ENCODE measurements around the gene CLDN9.

Gene CLDN9

DNA sequence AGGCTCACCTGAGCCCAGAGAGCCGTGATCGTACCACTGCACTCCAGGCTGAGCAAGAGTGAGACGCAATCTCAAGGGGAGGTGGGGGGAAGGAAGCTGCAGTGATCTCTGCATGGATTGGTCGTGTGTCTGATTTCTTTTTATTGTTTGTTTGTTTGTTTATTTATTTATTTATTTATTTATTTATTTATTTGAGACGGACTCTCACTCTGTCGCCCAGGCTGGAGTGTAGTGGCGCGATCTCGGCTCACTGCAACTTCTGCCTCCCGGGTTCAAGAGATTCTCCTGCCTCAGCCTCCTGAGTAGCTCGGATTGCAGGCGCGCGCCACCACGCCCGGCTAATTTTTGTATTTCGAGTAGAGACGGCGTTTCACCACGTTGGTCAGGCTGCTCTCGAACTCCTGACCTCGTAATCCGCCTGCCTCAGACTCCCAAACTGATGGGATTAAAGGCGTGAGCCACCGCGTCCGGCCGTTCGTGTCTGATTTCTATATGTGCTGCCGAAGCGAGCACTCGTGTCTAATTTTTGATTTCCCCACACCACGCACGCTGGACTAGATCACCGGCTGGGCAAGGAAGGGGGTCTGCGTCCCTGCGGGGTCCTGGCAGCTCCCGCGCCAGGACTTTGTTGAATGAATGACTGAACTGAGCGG, 7.0 kb downstream of the CLDN9 start:
- no peak for DNase-seq (ENCODE audit: low read depth)

DNA sequence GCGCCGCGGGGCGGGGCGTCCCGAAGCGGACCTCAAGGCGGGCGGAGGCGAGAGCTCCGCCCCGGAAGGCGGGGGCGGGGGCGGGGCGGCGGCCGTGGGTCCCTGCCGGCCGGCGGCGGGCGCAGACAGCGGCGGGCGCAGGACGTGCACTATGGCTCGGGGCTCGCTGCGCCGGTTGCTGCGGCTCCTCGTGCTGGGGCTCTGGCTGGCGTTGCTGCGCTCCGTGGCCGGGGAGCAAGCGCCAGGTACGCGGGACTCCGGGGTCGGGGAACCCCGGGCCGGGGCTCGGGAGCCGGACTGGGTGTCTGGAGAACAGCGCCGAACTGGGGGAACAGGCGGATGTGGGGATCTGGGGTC, 7.5 kb downstream of the CLDN9 start, which contains the start of gene TNFRSF12A:
TNFRSF12A (plus strand) TSS at position 122 of the 357 bp plus-strand sequence; CDS start at position 152, 30 bp downstream.
- peak; percentile 51 for DNase-seq (ENCODE audit: low read depth)

DNA sequence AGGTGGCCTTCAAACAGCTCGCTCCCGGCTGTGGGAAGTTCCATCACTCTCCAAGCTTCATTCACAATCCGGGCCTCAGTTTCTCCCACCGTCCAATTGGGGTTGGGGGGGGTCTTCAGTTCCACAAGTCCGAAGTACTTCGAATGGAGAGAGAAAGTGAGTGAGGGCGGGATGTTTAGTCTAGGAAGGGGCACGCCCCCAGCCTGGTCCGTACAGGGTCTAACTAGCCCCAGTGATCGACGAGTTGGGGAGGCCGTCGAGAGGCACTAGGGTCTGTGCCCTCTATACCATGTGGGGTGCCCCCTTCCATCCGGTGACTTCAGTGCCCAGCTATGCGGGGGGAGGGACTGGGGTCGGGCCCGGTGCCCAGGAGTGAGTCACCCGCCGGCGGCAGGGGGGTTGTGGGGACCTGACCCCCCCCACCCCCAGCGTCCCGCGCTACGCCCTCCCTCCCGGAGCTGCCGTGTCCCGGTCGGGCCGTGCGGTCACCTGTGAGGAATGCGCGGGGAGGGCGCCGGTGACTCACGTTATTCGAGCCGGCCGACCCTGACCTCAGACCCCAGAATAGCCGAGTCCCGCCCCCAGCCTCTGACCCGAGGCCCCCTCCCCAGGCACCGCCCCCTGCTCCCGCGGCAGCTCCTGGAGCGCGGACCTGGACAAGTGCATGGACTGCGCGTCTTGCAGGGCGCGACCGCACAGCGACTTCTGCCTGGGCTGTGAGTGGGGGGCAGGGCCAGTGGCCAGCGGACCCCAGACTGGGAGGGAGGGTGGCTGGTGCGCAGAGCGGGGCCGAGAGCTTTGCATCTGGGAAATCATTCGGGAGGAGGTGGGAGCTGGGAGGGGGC, 8.1 kb downstream of the CLDN9 start:
- peak; percentile 84 for DNase-seq (ENCODE audit: low read depth)

DNA sequence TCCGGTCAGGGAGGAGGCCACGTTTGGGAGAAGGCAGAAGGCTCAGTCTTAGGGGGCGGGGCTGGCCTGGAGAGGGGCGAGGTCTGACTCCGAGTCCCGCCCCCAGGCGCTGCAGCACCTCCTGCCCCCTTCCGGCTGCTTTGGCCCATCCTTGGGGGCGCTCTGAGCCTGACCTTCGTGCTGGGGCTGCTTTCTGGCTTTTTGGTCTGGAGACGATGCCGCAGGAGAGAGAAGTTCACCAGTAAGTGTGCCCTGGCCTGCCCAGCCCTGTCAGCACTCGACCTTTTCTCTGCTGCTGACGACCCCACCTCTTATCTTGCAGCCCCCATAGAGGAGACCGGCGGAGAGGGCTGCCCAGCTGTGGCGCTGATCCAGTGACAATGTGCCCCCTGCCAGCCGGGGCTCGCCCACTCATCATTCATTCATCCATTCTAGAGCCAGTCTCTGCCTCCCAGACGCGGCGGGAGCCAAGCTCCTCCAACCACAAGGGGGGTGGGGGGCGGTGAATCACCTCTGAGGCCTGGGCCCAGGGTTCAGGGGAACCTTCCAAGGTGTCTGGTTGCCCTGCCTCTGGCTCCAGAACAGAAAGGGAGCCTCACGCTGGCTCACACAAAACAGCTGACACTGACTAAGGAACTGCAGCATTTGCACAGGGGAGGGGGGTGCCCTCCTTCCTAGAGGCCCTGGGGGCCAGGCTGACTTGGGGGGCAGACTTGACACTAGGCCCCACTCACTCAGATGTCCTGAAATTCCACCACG, 8.9 kb downstream of the CLDN9 start:
- peak; percentile 94 for DNase-seq (ENCODE audit: low read depth)

DNA sequence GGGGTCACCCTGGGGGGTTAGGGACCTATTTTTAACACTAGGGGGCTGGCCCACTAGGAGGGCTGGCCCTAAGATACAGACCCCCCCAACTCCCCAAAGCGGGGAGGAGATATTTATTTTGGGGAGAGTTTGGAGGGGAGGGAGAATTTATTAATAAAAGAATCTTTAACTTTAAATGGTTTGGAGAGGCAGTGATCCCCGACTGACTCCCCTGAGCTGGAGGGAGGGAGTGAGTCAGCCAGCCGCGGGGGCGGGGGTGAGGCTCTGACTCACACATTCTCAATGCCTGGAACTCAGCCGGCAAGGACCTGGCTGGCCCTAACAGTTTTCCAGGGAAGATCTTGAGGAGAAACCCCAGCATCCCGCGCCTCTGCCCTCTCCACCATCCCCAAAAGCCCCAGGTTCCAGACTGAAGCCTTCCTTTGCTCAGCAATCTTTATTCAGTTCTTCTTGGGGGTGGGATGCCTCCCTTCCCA, 9.5 kb downstream of the CLDN9 start:
- peak; percentile 95 for DNase-seq (ENCODE audit: low read depth)

DNA sequence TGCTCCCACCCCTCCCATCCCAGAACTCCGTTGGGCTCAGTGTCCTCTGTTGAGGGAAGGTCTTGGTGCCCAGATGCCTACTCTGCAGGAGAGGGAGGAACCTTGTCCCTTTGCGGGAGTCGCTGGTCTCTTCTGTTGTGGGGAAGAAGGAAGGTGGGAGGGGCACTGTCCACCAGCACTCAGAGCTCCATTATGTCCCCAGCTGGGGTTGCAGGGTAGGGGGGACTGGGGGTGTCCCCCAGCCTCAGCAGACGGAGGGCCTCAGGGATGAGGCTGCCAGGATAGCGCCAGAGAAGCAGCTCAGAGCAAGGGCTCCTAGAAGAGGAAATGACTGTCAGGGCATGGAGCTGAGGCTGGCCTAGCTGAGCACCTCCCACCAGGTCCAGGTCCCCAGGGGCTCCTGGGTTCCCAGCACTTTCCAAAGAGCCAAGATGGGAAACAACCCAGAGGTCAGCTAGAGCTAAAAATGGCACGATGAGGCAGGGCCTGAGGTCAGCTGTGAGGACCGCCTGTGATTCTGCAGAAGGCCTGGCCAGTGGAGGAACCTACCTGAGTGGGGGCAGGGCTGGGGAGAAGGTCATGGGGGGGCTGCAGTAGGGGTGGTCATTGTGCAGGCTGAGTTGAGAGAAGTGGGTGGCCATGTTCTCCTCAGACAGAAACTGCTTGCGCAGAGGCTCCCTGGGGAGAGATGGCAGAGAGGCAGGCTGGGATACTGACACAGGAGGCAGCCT, 10.1 kb downstream of the CLDN9 start:
- DNase-seq (ENCODE audit: low read depth) = no peak

DNA sequence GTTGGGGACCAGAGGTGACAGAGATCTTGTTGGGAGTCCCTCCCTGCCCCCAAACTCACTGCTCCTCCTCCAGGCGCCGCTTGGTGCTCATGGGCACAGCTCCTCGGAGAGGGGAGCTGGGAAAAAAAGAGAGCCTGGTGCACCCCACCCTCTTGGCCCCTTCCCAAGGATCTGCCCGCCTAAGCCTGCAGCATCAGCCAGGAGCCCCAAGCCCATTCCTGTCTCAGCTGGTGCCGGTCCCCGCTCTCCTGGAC, 10.6 kb downstream of the CLDN9 start:
- peak; percentile 60 for DNase-seq (ENCODE audit: low read depth)

DNA sequence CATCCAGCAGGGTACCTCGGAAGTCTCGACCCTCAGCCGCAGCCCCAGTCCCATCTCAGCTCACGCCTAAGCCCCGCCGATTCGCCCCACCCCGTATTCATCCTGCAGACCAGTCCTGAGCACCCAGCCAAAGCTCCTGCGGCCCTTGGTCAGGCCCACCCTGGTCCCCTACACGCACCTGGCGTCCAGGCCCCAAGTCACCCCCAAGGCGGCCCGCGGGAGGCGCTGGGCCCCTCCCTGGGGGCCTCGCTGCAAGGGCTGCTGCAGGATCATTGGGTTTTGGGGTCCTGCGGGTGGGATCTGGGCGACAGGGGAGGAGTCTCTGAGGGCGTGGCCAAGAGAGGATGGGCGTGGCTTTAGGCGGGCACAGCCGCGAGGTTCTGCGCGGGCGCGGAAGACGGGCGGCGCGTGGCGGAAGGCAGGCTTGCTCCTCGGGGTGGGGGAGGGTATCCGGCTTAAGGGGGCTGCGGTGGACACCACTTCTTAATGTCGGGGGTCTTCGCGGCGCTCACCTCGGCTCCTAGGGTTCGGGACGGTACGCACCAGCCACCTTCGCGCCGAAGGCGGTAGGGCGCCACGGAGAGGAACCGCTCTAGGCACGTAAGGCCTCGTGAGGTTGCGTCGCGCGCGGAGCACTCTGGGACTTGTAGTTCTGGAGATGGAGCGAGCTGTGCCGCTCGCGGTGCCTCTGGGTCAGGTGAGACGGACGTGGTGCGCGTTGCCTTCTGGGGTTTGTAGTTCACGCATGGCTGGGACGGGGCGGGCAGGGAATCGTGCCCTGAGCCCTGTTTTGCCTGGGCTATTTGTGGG, 11.2 kb downstream of the CLDN9 start, which contains the start of the genes HCFC1R1 and THOC6:
HCFC1R1 (minus strand) TSS at position 274 of the 810 bp plus-strand sequence; CDS start at position 273, 1 bp downstream.
THOC6 (plus strand) TSS at position 367 of the 810 bp plus-strand sequence; CDS start at position 659, 292 bp downstream.
- DNase-seq (ENCODE audit: low read depth) = peak; percentile 97

DNA sequence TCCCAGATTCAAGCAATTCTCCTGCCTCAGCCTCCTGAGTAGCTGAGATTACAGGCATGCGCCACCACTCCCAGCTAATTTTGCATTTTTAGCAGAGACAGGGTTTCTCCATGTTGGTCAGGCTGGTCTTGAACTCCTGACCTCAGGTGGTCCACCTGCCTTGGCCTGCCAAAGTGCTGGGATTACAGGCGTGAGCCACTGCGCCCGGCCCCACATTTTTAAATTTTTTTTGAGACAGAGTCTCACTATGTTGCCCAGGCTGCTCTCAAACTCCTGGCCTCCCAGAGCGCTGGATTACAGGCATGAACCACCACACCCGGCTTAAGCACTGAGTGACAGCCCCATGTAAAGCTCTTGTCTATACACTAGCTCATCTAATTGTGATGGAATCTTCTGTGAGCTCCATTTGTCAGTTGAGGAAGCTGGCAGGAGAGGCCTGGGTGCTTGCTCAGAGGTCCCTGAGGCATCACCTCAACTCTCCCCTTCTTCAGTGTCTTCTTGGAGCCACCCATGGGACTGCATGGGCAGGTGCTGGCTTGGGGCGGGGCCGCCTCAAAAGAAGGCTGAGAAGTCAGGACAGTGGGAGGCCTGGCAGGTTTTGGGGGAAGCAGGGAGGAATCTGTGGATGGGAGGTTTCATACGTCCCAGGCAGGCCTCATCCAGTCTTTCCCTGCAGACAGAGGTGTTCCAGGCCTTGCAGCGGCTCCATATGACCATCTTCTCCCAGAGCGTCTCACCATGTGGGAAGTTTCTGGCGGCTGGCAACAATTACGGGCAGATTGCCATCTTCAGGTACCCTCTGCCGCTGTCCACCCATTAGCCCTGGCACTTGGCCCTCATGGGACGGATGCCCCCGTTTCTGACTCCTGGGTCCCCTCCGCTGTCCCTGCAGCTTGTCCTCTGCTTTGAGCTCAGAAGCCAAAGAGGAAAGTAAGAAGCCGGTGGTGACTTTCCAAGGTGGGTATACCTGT, 12.6 kb downstream of the CLDN9 start:
- no peak for DNase-seq (ENCODE audit: low read depth)

DNA sequence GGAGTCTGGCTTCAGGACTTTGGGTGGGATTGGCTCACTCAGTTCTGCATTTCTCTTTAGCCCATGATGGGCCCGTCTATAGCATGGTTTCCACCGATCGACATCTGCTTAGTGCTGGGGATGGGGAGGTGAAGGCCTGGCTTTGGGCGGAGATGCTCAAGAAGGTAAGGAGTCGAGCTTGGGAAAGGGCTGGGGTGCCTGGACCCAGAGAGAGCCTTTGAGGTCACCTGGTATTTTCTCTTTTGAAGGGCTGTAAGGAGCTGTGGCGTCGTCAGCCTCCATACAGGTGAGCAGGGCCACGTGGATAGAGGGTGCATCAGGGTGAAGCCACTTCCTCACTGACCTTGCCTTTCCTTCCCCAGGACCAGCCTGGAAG, 13.3 kb downstream of the CLDN9 start:
- DNase-seq (ENCODE audit: low read depth) = no peak

DNA sequence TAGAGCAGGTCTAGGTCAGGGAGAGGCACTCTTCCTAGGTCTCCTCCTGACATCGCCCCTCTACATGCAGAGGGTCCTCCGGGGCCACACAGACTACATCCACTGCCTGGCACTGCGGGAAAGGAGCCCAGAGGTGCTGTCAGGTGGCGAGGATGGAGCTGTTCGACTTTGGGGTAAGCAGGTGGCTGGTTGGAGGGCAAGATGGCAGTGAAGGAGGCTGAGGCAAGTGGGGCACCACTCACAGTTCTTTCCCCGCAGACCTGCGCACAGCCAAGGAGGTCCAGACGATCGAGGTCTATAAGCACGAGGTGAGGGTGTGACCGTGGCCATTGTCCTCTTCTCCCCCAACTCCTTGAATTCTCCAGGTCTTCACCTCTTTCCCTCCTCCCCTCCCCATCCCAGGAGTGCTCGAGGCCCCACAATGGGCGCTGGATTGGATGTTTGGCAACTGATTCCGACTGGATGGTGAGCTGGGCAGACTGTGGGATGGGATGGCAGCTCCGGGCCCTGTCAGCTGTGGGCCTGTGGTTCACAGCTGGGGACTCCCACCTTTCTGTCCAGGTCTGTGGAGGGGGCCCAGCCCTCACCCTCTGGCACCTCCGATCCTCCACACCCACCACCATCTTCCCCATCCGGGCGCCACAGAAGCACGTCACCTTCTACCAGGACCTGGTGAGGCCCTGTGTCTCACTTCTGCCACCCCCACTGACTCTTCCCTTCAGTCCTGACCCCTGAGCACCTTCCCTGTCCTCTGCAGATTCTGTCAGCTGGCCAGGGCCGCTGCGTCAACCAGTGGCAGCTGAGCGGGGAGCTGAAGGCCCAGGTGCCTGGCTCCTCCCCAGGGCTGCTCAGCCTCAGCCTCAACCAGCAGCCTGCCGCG, 14.1 kb downstream of the CLDN9 start:
- DNase-seq (ENCODE audit: low read depth) = no peak

DNA sequence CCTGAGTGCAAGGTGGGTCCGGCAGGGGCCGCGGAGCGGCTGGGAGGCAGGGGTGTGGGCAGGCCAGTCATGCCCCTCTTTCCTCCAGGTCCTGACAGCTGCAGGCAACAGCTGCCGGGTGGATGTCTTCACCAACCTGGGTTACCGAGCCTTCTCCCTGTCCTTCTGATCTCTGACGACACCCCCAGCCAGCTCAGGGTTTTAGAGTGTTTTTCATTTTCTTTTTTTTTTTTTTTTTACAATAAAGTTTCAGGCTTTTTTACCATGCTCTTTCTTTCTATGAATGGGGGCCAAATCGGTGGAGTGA, 14.7 kb downstream of the CLDN9 start:
- no peak for DNase-seq (ENCODE audit: low read depth)

DNA sequence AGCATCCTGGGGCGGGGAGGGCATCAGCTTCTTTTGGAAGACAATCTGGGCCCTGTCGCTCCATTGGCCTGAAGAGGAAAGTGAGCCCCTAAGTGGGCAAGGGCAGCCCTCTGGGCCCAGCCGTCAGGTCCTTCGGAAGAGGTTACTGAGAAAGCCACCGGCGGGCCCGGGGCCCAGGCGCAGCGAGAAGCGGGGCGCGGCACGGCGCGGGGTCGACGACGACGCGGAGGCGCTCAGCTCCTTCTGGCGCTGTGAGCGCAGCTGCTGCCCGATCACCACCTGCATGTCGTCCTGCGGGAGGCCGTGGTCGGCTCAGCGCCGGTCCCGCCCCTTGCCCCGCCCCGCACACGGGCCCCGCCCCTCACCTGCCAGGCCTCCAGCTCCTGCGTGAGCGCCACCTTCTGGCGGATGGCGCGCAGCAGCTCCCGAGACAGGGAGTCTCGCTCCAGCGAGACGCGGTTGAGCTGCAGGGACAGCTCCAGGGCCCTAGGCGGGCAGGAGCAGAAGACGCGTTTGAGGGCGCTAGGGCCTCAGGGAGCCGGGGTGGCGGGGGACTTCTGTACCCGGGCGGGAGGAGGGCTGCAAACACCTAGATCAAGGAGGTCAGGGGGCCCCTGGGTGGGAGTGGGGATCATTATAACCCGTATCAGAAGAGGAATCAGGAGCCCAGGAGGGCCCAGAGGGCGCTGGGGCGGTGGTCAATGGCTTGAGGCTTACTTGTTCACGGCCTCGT, 15.4 kb downstream of the CLDN9 start:
- peak; percentile 59 for DNase-seq (ENCODE audit: low read depth)

DNA sequence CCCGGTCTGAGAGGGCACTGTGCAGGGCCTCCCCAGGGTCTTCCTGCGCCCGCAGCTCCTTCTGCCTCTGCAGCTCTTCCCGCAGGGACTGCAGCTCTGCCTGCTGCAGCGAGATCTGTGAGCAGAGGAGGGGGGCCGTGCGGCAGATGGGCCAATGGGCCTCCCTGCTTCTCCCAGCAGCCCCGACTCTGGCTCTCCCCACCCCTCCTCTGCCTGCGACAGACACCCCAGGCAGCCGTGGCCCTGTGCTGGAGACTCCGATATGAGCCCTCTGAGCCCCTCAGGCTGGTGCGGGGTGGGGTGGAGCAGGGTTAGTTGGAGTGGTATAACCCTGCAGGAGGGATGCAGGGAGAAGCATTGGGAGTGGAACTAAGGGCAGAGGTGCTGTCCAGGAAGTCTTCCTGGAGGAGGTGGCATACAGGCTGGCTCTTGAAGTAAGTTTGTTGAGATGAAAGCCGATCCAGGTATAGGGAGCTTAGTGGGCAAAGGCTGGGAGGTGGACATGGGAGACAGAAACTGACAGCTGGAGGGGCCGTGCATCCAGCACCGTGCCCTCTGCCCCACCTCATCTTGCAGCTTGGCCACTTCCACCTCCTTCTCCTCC, 16.1 kb downstream of the CLDN9 start:
- no peak for DNase-seq (ENCODE audit: low read depth)

DNA sequence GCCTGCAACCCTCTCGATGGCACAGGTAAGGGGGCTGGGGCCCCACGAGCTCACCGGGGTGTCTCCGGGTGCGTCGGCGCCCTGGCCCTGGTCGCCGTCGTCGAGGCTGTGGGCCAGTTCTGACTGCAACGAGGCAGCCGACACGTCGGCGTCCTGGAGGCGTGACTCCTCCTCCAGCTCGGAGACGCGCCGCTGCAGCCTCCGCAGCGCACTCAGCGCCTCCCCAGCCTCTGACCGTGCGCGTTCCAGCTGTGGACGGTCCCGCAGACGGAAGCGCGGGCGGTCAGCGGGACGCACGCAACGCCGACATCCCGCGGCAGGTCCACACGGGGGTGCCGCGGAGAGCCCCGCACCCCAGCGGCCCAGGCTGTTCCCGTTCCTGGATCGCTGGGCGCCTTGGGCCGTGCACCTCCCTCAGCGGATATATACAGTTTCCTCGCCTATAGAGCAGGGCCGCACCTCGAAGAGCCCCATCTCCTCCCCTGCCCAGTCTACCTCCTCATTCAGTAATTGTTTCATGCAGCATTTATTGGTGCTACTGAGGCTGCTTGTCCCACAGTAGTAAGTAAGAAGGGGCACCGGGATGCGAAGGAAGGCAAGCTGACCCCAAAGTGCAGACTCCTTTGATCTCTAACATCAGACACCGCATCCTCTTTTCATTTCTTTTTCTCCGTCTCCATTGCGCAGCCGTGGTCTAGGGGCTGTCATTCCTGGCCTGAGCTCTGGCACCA, 16.9 kb downstream of the CLDN9 start:
- peak; percentile 24 for DNase-seq (ENCODE audit: low read depth)

DNA sequence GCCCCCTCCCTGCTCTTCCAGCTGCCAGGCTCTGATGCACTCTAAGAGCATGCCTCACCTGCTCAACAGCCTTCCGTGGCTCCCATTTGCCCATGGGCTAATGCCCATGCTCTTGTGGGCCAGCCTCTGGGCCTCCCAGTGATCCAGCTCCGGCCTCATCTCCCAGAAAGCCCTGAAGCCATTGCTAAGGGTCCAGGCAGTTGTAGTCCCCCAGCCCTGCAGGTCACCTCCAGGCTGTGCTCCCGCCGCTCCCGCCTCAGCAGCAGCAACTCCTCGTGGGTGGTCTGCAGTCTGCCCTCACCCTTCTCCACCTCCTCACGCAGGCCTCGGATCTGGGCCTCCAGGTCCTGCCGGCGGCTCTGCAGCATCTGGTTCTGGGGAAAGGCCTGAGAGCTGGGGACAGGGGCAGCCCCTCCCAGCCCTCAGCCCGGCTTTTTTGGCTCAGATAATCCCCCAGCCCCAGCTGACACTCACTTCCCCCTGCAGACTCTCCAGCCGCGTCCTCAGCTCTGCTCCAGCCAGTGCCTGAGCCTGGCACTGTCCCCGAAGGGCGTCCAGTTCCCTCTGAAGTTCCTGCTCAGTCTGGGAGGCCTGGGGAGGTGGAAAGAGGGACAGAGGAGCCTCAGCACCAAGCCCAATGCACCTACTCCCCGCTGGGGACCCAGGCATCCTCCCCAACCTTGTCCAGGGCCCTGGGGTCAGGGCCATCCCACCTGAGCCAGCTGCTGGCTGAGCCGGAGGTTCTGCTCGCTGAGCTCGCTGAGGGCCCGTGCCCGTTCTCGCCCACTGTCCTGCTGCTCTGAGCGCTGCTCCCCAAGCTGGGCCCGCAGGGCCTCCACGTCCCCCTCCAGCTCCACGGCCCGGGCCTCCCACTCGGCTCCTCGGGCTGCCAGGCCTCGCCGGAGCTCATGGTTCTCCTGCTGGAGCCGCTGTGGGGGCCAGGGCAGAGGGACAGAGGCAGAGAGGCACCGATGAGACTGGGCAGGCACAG, 17.8 kb downstream of the CLDN9 start:
- no peak for DNase-seq (ENCODE audit: low read depth)
